ENCODE data around the gene PRPF6.

The PRPF6 gene

GRCh38 chr20:63979557-63980316 lies 1.2 kb upstream of the PRPF6 start, which contains the start of gene SAMD10:
TSS of gene SAMD10 (minus strand) at chr20:63979642. CDS start at chr20:63979467, 175 bp downstream.
- DNase-seq (ENCODE audit: insufficient read length) (peak; percentile 73), FAIRE-seq (peak; percentile 50)
- TF ChIP-seq TAF1 (IDR thresholded peaks at IDR 0.05; ENCODE audit: borderline replicate concordance, low read depth, low read length) (peak; percentile 14; the same call in 1 of the 2 replicates), POLR2AphosphoS5 (IDR thresholded peaks at IDR 0.05; ENCODE audit: low read depth, low read length) (no peak; the same call in 1 of the 2 replicates), POLR2A (IDR thresholded peaks at IDR 0.05; ENCODE audit: low read depth, low read length) (peak; percentile 64; the same call in 1 of the 2 replicates)

DNA sequence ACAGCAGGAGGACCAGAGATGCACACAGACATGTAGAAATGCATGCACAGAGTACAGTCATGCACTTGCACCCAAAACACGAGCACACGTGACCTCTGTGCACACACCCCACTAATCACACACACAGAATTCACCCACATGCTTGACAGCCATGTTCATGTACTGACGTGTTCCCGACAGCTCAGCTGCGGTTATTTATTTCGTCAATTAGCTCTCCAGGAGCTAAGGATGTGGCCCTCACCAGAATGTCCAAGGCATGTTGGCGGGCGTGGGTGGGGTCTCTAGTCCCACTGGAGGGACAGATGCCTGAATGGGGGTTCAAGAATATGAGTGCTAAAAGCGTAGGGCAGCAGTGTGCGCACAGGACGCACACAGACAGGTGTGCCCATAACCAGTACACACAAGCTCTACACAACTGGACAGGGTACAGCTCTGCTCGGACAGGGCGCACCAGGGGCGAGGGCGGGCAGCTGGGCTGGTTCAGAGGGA lies 571 bp upstream of the PRPF6 start:
- no peak for FAIRE-seq
- DNase-seq (ENCODE audit: insufficient read length), result no peak
- TF ChIP-seq TAF1 (IDR thresholded peaks at IDR 0.05; ENCODE audit: borderline replicate concordance, low read depth, low read length) (no peak), POLR2AphosphoS5 (IDR thresholded peaks at IDR 0.05; ENCODE audit: low read depth, low read length) (no peak), POLR2A (IDR thresholded peaks at IDR 0.05; ENCODE audit: low read depth, low read length) (no peak)

GRCh38 chr20:63982937-63983336 lies 2.0 kb downstream of the PRPF6 start:
- FAIRE-seq (no peak), DNase-seq (ENCODE audit: insufficient read length) (no peak)
- TF ChIP-seq POLR2AphosphoS5 (IDR thresholded peaks at IDR 0.05; ENCODE audit: low read depth, low read length) (no peak), TAF1 (IDR thresholded peaks at IDR 0.05; ENCODE audit: borderline replicate concordance, low read depth, low read length) (no peak), POLR2A (IDR thresholded peaks at IDR 0.05; ENCODE audit: low read depth, low read length) (no peak)

DNA sequence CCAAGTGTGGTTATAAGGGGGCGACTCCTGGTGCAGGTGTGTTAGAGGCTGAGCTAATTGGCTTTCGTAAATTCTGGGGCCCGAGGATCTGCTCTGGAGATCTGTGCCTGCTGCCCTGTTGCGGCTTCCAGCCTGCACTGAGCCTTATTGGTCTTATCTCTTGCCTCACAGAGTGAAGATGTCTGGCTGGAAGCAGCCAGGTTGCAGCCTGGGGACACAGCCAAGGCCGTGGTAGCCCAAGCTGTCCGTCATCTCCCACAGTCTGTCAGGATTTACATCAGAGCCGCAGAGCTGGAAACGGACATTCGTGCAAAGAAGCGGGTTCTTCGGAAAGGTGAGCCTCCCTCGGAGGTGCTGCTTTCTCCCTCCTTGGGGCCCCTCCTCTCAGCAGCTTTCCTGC lies 20.0 kb downstream of the PRPF6 start:
- TF ChIP-seq POLR2A (IDR thresholded peaks at IDR 0.05; ENCODE audit: low read depth, low read length) (no peak), TAF1 (IDR thresholded peaks at IDR 0.05; ENCODE audit: borderline replicate concordance, low read depth, low read length) (no peak), POLR2AphosphoS5 (IDR thresholded peaks at IDR 0.05; ENCODE audit: low read depth, low read length) (no peak)
- FAIRE-seq (no peak), DNase-seq (ENCODE audit: insufficient read length) (no peak)

DNA sequence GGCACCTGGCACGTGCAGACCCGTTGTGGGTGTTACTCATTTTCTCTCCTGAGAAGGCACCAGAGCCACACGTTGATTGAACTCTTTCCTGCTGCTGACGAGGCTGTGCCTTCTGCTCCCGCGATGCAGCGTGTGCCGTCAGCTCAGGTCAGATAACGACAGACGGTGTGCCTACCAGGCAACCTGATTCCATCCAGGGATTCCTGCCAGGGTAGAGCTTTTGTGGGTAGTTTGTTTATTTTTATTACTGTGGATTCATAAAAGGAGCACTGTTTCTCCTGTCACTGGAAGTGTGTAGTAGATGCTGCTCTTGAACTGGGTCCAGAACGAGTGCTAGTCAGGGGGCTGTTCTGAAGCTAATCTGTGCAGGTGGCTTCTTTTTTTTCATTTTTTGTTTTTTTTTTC lies 20.7 kb downstream of the PRPF6 start:
- FAIRE-seq (no peak), DNase-seq (ENCODE audit: insufficient read length) (no peak)
- no peak for TF ChIP-seq POLR2A (IDR thresholded peaks at IDR 0.05; ENCODE audit: low read depth, low read length)
- TF ChIP-seq TAF1 (IDR thresholded peaks at IDR 0.05; ENCODE audit: borderline replicate concordance, low read depth, low read length), result no peak
- no peak for TF ChIP-seq POLR2AphosphoS5 (IDR thresholded peaks at IDR 0.05; ENCODE audit: low read depth, low read length)

- DNase-seq (ENCODE audit: insufficient read length) (no peak), FAIRE-seq (no peak)
- no peak for TF ChIP-seq POLR2AphosphoS5 (IDR thresholded peaks at IDR 0.05; ENCODE audit: low read depth, low read length)
- no peak for TF ChIP-seq TAF1 (IDR thresholded peaks at IDR 0.05; ENCODE audit: borderline replicate concordance, low read depth, low read length)
- TF ChIP-seq POLR2A (IDR thresholded peaks at IDR 0.05; ENCODE audit: low read depth, low read length), result no peak
Measured at GRCh38 chr20:64003960-64004725, 23.2 kb downstream of the PRPF6 start.

- TF ChIP-seq POLR2A (IDR thresholded peaks at IDR 0.05; ENCODE audit: low read depth, low read length) (no peak), TAF1 (IDR thresholded peaks at IDR 0.05; ENCODE audit: borderline replicate concordance, low read depth, low read length) (no peak)
- DNase-seq (ENCODE audit: insufficient read length), result no peak
- FAIRE-seq, result no peak
Measured at GRCh38 chr20:64005394-64005793, 24.5 kb downstream of the PRPF6 start.

DNA sequence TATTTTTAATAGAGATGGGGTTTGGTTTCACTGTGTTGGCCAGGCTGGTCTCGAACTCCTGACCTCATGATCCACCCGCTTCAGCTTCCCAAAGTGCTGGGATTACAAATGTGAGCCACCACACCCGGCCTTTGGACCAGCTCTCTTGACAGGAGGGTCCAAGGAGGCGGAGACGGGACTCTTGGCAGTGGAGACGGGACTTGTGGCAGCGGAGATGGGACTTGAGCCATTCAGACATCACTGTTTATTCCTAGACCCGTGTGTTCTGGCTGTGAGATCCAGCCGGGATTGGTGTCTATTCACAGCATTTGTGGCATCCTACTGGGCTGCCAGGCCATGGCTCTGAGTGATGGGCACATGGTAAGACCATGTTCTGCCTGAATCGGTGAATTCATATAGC lies 25.6 kb downstream of the PRPF6 start:
- FAIRE-seq (no peak), DNase-seq (ENCODE audit: insufficient read length) (no peak)
- TF ChIP-seq POLR2AphosphoS5 (IDR thresholded peaks at IDR 0.05; ENCODE audit: low read depth, low read length), result no peak
- no peak for TF ChIP-seq POLR2A (IDR thresholded peaks at IDR 0.05; ENCODE audit: low read depth, low read length)
- no peak for TF ChIP-seq TAF1 (IDR thresholded peaks at IDR 0.05; ENCODE audit: borderline replicate concordance, low read depth, low read length)

- FAIRE-seq, result no peak
- TF ChIP-seq POLR2AphosphoS5 (IDR thresholded peaks at IDR 0.05; ENCODE audit: low read depth, low read length) (no peak; the same call in 1 of the 2 replicates), TAF1 (IDR thresholded peaks at IDR 0.05; ENCODE audit: borderline replicate concordance, low read depth, low read length) (no peak), POLR2A (IDR thresholded peaks at IDR 0.05; ENCODE audit: low read depth, low read length) (no peak)
- DNase-seq (ENCODE audit: insufficient read length), result no peak
Measured at GRCh38 chr20:64006902-64007301, 26.0 kb downstream of the PRPF6 start.

DNA sequence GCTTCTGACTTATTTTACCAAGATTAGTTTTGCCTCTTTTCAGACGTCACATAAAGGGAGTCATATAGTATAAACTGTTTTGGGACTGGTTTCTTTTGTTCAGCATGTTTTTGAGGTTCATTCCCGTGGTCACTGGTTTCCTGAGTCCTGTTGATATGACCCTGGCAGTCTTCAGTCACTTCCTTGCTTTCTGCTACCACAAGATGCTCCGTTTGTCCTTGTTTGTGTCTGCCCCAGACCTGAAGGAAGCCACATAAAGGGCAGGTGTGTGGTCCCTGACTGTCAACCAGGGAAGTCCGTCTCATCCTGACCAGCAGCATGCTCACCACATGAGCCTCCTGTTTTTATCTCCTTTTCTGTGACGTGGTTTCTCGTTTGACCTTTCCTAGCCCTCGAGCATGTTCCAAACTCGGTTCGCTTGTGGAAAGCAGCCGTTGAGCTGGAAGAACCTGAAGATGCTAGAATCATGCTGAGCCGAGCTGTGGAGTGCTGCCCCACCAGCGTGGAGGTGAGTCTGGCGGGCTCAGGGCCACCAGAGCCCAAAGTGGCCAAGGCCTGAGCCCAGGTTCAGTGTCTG lies 29.0 kb downstream of the PRPF6 start:
- DNase-seq (ENCODE audit: insufficient read length) (no peak), FAIRE-seq (no peak)
- TF ChIP-seq TAF1 (IDR thresholded peaks at IDR 0.05; ENCODE audit: borderline replicate concordance, low read depth, low read length) (no peak), POLR2AphosphoS5 (IDR thresholded peaks at IDR 0.05; ENCODE audit: low read depth, low read length) (no peak), POLR2A (IDR thresholded peaks at IDR 0.05; ENCODE audit: low read depth, low read length) (no peak)

GRCh38 chr20:64010711-64011237 lies 29.8 kb downstream of the PRPF6 start:
- FAIRE-seq, result no peak
- DNase-seq (ENCODE audit: insufficient read length), result no peak
- no peak for TF ChIP-seq POLR2A (IDR thresholded peaks at IDR 0.05; ENCODE audit: low read depth, low read length)
- no peak for TF ChIP-seq POLR2AphosphoS5 (IDR thresholded peaks at IDR 0.05; ENCODE audit: low read depth, low read length)
